IPS-NIHi7 (cell line): ENCODE measurements around the gene MSH3.
"Not testable (repeated sequence)": the region's sequence is repeated elsewhere in the genome, so short reads cannot be mapped to it uniquely, and the experiment has no call there.

ENCODE experiments used
- DNase-seq: peaks from one replicate; pipeline ENCODE4 v3.0.0; 2012; ENCODE audit warnings: mixed read lengths; ENCODE audit errors: extremely low spot score

MSH3 gene

DNA sequence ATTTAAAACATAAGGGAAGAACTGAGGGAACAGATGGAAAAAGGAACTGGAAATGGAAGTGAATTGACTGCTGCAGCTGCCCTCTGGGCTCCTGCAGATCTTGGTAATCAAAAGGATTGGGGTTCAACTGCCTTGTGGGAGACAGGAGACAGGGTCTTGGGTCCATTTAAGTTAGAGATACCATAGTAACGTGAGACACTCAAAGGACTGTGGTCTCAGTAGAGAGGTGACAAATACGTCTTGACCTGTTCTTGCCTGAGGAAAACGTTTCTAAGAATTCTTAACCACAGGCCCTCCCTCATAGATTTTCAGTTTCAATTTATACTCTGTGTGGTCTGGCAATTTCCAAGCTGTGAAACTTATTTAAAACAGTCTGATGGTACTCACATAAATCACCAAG is 101.2 kb downstream of the MSH3 start:
- DNase-seq, result no peak

DNA sequence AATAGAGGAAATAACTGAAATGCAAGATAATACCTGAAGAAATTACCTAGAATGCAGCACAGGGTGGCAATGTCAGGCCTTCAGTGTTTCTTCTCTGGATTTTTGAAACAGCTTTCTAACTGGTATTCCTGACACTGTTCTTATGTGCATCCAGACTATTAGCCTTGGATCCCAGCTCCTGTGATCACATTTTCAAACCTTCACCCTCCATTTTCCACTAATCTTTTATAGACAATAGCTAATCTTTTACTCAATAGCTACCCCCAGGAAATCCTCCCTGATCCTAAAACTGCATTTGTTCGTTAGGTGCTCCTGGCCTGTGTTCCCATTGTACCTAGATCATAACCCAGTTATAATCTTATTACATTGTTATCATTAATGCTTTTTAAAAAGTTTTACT is 101.8 kb downstream of the MSH3 start:
- no peak for DNase-seq

- DNase-seq, result no peak
Measured at GRCh38 chr5:80757290-80757689, 102.8 kb downstream of the MSH3 start.

GRCh38 chr5:80759866-80760577 is 105.6 kb downstream of the MSH3 start:
- DNase-seq, result no peak

- DNase-seq, result no peak
Measured at GRCh38 chr5:80760680-80761079, 106.2 kb downstream of the MSH3 start.

- peak; percentile 50 for DNase-seq
Measured at GRCh38 chr5:80761176-80761575, 106.7 kb downstream of the MSH3 start.

GRCh38 chr5:80761966-80762365 is 107.5 kb downstream of the MSH3 start:
- DNase-seq, result no peak

- DNase-seq, result no peak
Measured at GRCh38 chr5:80762573-80762972, 108.1 kb downstream of the MSH3 start.

- DNase-seq, result no peak
Measured at GRCh38 chr5:80763211-80763610, 108.8 kb downstream of the MSH3 start.

- DNase-seq, result no peak
Measured at GRCh38 chr5:80763873-80764647, 109.6 kb downstream of the MSH3 start.

DNA sequence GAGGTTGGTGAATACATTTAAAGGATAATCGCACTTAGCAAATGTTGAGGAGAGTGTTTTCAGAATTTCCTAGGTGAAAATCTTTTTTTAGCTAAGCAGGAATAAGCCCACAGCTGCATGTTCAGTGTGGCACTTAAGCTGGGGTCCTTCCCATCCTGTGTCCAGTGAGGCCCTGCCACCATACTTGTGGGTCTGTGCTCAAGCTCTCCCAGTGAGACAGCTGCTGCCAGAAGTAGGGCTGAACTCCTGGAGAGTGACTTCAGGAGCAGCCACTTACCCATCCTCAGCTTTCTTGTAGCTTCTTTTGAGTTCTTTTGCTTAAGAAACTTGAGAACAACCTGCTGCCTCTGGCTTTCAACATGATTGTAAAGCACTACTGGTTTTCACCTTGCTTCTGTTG is 110.3 kb downstream of the MSH3 start:
- no peak for DNase-seq

DNA sequence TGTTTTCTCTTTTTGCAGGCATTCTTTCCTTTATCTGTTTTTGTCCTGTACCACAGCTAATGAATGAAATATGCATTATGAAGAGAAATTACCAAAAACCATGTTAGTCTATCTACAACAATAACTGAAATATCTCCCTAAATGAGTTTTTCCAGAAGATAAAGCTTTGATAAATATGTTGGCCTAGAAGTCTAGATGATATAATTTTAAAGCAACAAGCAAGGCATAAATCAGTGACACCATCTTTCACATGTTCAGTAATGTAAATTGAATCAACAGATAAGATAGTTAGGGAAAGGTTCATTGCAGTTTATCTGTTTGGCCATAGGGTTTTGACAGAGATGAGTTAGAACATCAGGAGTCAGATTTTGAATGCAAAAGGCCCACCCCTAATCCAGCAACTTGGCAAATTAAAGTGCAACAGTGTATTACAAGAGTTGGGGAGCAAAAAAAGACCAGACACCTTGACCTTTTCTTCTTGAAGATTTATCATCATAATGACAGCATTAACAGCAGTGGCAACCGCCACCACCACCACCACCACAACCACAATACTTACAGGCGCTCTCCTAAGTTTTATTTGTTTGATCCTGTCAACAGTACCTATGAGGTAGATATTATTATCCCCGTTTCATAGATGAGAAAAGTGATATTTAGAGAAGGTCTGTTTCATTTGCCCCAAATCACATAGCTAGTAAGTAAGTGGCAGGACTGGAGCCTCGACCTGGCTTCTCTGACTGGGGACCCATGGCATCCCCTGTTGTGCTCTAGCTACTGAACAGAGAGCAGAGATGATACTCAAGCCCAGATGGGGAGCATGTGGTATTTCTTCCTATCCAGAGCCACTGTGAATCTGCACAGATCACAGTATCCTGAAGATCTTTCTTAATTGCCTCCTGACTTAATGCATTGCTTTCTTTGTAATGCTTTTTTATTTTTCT is 123.2 kb downstream of the MSH3 start:
- DNase-seq, result no peak

DNA sequence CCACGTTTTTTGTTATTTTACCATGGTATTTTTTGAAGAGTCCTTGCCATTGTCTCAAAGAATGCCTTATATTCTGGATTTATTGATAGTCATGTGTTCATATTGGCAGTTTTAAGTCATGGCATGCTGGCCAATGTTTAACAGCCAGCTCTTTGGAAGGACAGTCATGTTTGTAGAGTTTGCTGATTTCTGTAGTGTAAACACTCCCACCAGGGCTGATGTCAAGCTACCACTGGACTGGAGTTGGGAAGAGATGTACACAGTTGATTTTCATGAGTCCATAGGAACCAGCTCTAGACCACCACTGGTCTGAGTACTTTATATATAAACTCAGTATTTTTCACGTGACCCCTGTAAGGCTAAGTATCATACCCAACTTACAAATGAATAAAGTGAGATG is 125.6 kb downstream of the MSH3 start:
- no peak for DNase-seq

GRCh38 chr5:80780761-80781285 is 126.4 kb downstream of the MSH3 start:
- no peak for DNase-seq

- no peak for DNase-seq
Measured at GRCh38 chr5:80781356-80781755, 126.9 kb downstream of the MSH3 start.

GRCh38 chr5:80782626-80783025 is 128.2 kb downstream of the MSH3 start:
- DNase-seq, result no peak

DNA sequence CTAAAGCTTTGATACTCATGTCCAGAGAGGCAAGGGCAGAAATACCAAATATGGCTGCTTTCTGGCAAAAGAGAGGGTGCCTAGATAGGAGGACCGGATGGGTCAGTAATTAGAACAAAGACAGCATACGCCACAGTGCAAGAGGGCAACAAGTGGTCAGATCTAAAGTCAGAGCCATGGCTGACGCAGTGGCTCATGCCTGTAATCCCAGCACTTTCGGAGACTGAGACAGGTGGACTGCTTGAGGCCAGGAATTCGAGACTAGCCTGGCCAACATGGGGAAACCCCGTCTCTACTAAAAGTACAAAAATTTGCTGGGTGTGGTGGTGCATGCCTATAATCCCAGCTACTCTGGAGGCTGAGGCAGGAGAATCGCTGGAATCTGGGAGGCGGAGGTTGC is 129.3 kb downstream of the MSH3 start:
- not testable (repeated sequence) for DNase-seq

GRCh38 chr5:80784451-80784850 is 130.0 kb downstream of the MSH3 start:
- no peak for DNase-seq

DNA sequence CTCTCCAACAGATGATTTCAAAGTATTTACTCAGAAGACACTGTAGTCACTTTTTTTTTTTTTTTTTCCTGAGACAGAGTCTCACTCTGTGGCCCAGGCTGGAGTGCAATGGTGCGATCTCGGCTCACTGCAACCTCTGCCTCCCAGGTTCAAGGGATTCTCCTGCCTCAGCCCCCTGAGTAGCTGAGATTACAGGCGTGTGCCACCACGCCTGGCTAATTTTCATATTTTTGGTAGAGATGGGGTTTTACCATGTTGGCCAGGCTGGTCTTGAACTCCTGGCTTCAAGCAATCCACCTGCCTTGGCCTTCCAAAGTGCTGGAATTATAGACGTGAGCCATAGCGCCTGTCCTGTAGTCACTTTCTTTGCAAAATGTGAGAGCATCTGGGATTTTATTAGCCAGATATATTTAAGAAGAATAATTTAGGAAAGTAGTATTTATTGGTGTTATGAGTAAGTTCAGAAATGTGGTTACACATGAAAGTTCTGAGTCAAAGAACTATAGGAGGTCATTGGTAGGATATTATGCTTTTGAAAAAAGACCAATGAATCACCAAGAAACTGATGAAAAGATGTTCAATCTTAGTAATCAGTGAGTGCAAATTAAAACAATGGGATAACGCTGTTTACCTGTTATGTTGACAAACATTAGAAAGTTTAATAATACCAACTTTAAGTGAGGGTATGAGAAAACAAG is 135.0 kb downstream of the MSH3 start:
- not testable (repeated sequence) for DNase-seq

- no peak for DNase-seq
Measured at GRCh38 chr5:80790698-80791097, 136.2 kb downstream of the MSH3 start.

DNA sequence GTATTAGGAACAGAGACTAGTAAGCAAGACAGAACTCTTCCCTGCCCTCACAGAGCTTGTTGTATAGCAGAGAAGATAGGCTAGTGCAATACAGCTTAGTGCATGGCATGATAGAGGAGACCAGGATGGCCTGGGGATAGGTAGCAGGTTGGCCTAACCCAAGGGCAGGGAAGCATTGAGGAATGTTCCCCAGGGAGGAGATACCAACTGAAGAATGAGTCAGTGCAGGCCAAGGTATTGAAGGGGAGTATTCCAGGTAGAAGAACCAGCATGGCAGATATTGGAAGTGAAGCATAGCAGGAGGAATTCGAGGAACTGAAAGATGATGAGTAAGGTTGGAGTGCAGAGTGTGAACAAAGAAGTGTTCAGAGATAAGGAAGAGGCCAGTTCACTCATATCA is 138.9 kb downstream of the MSH3 start:
- DNase-seq, result no peak
